ENCODE measurements around the gene OARD1.
A peak's percentile ranks its signal among the peaks of the same experiment; 100 is the strongest.
"Not testable (repeated sequence)": the region's sequence is repeated elsewhere in the genome, so short reads cannot be mapped to it uniquely, and the experiment has no call there.

Gene OARD1, protein sequence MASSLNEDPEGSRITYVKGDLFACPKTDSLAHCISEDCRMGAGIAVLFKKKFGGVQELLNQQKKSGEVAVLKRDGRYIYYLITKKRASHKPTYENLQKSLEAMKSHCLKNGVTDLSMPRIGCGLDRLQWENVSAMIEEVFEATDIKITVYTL

DNA sequence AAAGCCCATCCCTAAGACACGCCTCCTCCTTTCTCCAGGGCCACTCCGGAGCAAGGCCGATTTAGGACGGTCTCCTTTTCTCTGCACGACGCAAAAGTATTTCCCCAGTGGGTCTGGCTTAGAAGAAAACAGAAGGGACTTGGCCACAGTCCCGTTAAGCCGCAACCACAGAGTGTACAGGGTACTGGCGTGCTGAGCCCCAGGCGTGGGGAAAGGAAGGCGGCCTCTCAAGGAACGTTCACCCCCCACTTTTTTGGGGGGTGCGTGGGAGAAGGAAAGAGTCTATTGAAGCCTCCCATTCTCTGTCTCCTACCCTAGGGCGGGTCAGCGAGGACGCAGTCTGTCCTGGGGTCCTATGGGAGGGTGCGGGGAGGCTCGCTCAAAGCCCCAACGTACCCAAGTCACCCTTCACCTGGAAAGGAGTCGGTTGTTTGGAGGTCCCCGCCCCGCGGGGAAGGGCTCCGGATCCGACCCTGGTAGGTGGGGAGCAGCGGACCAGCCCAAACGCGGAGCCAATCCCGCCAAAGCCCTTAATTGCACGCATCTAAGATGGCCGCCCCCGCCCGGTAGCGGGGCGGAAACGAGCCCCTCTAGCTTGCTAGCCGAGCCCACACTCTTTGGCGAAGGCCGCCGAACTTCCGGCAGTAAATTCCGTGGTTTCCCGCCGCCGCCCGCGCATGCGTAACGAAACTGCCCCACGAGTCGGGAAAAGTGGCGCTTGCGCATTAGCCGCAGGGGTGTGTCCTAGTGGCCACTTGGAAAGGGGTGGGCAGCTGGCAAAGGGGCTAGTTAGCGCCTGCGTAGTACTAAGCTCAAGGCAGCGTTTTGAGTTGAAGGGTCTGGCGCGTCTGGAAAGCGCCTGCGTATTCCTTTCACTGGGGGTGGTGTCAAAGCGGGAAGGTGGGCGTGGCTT, at the start of gene OARD1:
TSS of gene OARD1 (minus strand) at position 434 of the 913 bp plus-strand sequence. CDS start 722 bp downstream, outside the sequence.
- DNase-seq (ENCODE audit: low read depth in 2 of 3, low spot score in 1 of 3), result peak; percentile 99 to 100 (median 100)

DNA sequence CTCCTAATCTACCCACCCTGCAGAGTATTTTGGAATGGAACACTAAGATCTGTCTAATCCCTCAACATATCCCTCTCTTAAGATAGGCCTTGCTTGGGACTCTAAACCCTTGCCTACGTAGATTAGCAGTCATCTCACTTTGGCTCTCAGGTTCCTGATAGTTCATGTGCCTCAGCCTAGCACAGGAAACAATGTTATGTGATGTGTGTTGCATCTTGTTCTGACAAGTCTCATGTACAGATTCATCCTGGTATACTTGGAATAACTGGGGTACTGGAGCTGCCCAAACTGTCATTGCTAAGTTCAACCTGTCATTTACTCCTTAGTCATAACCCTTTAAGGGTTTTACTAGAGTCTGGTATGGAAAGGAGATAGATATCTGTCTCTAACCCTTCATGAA, 47.9 kb upstream of the OARD1 start:
- DNase-seq (ENCODE audit: low read depth in 2 of 3, low spot score in 1 of 3), result no peak

DNA sequence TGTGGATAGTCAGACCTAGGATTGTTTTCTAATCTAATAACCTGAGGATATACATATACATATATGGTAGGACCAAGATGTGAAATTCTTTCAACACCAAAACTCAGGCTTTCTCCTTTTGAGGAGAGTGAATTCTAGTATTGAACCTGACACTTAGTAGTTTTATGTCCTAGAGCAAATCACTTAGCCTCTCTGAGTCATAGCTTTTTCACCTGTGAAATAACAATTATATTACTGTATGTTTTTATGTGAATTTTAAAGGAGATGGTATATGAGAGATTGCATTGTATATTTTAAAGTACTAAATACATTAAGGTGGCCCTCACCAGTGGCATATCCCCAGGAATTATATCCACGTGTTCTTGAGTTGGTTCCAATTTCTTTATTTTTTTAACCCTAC, 47.4 kb upstream of the OARD1 start:
- DNase-seq (ENCODE audit: low read depth in 2 of 3, low spot score in 1 of 3), result no peak

DNA sequence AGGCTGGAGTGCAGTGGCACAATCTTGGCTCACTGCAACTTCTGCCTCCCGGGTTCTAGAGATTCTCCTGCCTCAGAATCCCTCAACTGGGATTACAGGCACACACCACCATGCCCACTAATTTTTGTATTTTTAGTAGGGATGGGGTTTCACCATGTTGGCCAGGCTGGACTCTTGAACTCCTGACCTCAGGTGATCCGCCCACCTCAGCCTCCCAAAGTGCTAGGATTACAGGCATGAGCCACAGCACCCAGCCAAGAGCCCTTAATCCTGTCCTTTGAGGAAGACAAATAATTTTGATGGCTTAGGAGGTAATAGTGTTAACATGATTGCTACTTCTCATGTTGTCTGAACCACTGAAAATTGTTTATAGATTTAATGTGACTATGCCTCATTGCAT, 42.9 kb upstream of the OARD1 start:
- DNase-seq (ENCODE audit: low read depth in 2 of 3, low spot score in 1 of 3), result not testable (repeated sequence)

DNA sequence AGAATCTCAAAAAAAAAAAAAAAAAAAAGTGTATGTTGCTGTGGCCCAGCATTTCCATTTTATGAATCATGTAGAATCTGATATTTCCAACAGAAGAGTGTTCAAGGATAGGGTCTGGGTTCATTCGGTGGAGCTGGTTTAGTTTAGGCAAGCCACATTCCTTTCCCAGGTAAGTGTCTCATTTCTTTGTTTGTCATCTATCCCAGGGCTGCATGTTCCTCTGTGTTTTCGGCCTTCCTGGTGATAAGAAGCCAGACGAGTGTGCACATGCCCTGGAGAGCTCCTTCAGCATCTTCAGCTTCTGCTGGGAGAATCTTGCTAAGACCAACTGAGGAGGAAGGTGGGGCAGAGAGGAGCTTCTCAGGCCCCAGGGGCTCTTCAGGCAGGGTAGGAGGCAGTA, 38.9 kb upstream of the OARD1 start:
- DNase-seq (ENCODE audit: low read depth in 2 of 3, low spot score in 1 of 3), result no peak

DNA sequence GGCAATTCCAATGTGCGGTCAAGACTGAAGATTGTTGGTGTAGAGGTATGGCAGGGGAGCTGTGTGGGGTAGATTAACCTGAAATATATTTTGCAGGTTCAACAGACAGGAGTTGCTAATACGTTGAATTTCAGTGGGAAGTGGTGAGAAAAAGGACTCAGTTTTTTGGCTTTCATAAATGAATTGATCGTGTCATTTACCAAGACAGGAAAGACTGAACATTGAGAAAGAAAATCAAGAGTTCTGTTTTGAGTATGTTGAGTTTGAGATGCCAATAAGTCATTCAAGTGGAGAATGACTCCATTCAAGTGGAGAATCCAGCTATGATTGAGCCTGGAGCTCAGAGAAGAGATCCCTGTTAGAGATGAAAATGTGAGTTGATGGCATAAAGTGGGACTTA, 31.7 kb upstream of the OARD1 start:
- DNase-seq (ENCODE audit: low read depth in 2 of 3, low spot score in 1 of 3), result no peak

DNA sequence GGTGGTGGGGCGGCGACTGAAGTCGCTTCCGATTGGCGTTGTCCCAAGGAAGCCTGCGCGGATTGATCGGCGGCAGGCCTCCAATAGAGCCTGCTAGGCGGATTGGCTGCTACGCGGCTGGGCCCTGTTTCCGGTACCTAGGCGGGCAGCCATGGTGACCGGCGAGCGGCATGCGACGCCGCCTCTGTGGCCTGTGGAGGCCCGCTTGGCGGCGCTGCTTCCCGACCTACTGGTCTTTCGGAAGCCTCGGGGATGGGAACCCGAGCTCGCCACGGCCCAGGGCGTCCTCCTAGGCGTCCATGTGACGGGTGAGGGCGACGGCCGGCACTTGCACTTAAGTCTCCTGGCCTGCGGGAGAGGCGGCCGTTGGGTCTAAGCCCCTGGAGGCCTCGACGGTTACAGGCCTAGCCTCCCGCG, 28.7 kb upstream of the OARD1 start:
- peak in 1 of 3 donors; percentile 12 for DNase-seq (ENCODE audit: low read depth in 2 of 3, low spot score in 1 of 3)

DNA sequence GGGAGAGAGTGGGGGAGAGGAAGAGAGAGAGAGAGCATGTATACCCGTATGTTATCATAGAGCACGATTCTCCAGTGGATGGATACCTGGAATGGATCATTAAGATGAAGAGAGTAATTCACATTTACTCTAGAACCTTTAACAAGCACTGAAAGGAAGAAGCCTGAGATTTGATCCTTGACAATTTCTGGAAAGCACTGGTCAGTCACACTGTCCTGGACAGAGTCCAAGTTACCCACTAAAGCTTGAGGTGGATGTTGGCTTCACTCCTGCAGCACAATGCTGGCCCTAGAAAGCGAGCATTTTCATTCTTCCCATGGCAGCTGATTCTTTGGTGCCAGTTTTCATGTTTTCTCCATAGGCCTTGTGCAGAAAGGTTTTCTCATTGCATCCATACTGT, 26.2 kb upstream of the OARD1 start:
- no peak for DNase-seq (ENCODE audit: low read depth in 2 of 3, low spot score in 1 of 3)

DNA sequence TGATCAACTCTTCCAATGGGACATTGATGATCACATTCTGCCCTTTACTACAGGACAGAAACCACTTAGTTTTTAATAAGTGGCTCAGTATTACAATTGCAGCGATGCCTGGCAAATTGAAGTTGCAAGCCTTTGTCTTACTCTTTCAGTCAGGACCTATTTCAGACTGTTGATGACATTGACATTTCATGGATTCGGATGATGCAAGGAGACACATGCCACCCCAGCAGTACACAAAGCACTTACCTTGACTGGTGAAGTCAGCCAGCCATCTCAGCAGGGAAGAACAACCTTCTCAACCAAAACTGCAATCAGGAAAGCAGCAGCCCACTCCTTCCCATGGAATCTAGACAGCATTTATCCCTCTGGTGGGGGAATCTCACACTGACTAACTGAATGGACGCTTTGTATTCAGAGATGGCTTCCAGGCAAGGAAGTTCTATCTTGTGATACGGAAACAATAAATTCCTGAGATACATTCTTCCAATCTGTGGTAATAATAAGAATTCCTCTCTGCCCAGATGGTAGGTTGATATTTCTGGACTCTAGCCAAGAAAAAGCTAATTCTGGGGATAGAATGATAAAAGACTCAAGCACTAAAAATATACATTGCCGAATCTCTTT, 25.4 kb upstream of the OARD1 start:
- DNase-seq (ENCODE audit: low read depth in 2 of 3, low spot score in 1 of 3), result no peak

DNA sequence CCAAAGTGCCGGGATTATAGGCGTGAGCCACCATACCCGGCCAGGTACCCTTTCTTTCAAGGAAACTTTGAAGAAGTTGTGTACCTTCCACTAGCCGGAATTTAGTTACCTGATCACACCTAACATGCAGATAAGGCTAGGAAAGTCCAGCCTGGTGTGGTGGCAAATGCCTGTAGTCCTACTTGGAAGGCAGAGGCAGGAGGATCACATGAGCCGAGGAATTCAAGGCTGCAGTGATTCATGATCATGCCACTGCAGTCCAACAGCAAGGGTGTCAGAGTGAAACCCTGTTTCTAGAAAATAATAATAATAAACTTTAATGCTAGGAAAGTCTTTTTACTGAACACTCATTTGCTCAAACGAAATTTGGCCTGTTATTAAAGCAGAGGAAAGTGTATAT, 21.6 kb upstream of the OARD1 start:
- DNase-seq (ENCODE audit: low read depth in 2 of 3, low spot score in 1 of 3), result no peak

DNA sequence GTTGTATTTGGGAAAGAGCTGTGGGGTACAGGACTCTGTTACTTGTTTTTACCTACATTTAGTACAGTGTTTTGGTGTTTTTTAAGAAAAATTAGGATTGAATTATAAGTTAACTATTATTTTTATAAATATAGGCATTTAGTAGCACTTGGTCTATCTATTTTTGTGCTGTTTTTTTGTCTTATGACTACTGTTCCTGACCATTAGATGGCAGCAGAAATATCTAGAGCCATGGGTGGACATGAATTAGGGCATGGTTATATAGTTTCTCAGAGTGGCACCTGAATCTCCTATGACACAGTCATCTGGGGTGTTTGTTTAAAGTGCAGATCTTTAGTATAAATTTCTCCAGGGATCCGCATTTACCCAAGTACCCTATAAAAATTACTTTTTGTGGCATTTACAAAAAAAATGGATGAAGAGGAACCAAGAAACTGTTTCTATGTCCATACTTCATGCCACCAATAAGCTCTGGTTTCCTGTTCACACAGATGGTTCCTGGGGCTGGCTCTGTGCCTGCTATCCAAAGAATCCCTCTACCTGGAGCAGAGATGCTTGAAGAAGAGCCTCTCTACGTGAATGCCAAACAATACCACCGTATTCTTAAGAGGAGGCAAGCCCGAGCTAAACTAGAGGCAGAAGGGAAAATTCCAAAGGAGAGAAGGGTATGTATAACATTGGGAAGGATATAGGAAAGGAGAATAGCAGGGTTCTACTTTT, 20.4 kb upstream of the OARD1 start:
- no peak for DNase-seq (ENCODE audit: low read depth in 2 of 3, low spot score in 1 of 3)

DNA sequence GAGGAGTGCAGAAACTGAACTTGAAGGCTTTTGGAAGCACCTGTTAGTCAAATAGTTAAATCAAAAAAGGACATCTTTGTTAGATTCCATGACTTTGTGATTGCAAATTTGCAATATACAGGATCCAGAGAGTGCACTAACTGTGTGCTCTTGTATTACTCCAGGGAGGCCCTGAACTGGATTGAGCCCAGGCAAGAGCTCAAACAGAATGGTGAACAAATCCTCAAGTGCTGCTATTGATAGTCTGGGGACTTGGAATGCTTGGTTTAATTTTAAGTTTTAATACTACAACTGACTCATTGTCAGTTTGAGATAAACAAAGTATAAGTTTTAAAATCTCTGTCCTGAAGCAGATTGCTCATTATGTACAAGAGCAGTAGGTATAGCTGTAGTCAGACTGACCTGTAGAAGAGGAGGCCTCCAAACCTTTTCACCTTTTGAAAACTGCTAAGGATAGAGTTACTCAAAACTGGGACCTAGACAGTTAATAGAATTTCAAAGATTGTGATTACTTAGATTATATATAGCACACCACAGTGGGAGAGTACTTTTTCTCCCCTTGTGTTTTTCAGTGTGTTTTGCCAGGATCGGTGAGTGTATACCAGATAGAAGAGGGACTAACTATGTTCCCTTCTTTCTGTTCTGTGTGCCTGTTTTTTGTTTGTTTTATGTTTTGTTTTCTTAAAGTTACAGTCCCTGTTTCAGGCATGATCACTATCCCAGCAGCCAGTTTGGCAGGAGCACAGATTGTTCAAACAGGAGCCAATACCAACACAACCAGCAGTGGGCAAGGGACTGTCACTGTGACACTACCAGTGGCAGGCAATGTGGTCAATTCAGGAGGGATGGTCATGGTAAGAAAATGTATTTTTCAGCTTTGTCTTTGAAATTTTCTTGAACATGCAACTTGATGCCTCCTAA, 18.9 kb upstream of the OARD1 start:
- DNase-seq (ENCODE audit: low read depth in 2 of 3, low spot score in 1 of 3), result no peak

DNA sequence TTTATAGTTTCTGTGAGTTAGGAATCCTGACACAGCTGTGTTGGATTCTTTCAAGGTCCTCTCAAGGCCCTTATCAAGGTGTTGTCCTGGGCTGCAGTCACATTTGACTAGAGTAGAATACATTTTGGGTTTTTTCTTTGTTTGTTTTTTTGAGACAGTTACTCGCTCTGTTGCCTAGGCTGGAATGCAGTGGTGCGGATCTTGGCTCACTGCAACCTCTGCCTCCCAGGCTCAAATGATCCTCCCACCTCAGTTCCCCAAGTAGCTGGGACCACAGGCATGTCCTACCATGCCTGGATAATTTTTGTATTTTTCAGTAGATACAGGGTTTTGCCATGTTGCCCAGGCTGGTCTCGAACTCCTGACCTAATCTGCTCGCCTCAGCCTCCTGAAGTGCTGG, 16.3 kb upstream of the OARD1 start:
- no peak for DNase-seq (ENCODE audit: low read depth in 2 of 3, low spot score in 1 of 3)

DNA sequence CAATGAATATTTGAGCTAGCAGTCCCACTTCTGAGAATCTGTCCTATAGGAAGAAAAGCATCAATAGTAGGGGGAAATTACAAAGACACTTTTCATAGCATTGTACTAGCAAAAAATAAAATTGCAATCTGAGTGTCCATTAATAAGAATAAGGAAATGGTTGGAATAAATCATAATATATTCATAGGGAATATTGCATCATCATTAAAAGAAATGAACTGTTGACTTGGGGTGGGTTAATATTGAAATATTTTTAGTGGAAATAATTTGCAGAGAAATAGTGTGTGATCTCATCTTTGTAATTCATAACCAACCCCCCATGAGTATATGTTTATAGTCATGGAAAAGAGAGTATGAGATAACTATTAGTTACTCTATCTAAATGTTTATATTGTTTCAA, 13.0 kb upstream of the OARD1 start:
- no peak for DNase-seq (ENCODE audit: low read depth in 2 of 3, low spot score in 1 of 3)

DNA sequence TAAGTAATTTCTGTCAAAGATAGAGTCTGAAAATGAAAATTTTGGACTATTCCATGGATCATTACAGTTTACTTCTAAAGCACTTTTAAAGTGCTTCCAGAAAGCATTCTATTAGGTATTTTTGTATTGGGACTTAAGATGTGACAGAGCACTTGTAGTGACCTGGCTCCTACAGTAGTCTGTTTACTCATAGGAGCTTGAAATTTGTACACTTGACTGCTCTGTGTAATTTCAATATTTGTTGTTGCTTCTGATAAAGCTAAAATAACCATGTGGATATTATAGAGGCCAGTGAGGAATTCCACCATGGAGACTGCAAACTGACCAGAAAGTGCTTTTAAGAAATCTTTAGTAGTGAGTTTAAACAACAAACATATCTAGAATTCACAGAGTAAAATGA, 10.9 kb upstream of the OARD1 start:
- DNase-seq (ENCODE audit: low read depth in 2 of 3, low spot score in 1 of 3), result no peak

DNA sequence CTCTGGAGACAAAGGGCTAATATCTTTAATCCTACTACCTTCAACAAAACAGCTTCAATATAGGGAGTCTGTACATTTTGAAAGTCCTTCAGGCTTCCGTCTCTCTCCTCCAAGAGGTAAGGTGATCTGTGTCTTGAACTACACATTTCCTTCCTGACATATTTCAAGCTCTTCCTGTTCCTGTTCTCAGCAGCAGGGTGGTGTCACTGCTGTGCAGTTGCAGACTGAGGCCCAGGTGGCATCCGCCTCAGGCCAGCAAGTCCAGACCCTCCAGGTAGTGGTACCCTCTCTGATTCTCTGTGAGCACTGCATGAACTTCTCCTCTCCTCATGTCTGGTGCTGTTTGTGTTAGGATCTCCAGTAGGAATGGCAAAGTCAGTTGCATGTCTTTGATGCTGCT, 8.5 kb upstream of the OARD1 start:
- no peak for DNase-seq (ENCODE audit: low read depth in 2 of 3, low spot score in 1 of 3)

DNA sequence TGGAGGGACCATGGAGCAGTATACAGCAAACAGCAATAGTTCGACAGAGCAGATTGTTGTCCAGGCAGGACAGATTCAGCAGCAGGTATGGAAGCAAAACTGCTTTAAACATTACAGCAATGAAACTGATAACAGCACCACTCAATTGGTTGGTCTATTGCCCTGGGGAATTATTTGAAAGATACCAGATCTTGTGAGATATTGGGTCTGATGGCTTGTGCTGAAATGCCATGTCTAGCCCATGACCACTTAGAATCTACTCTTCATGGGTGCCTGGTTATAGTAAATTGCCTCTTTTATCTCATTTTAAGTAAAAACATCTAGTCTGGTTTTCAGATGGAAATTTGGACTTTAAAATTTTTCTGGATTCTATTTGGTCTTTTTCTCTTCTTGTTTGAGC, 6.9 kb upstream of the OARD1 start:
- DNase-seq (ENCODE audit: low read depth in 2 of 3, low spot score in 1 of 3), result no peak

DNA sequence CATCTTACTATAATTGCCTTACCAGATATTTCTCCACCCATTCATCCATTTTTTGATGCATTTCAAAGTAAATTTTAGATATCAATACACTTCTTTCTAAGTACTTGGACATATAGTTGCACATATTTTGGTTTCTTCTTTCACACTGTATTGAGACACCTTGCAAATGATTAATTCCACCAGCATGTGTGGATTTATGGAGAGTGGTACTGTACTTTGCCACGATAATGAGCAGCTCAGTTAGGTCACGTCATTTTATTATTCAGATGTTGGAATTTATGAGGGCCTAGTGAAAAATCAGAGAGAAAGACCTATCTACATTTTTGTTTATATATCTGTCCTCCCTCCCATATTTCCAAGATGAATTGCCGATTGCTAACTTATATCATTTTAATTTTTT, 5.9 kb upstream of the OARD1 start:
- no peak for DNase-seq (ENCODE audit: low read depth in 2 of 3, low spot score in 1 of 3)

DNA sequence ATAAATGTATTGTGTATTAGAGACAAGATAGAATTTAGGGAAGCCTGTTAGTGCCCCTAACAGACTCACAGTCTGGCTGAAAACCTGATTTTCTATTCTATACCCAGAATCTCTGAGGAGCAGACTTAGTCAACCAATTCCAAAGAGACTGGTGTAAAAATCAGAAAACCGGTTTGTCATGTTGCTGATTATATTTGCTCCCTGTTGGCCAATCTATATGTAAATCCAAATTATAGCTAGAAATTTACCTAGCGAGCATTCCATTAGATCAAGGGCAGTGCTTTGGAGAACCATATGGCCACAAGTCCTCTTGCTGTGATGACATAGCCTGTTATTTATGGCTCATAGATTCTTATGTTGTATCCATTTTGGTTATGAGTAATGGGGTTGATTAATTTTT, 5.4 kb upstream of the OARD1 start:
- no peak for DNase-seq (ENCODE audit: low read depth in 2 of 3, low spot score in 1 of 3)

Data from stimulated activated CD4-positive, alpha-beta T cell treated with anti-CD3 and anti-CD28 coated beads, Interleukin-12 subunit alpha, Interleukin-12 subunit beta, amount 100 ng/mL, for 48 hours (primary cell).